Psoas muscle (tissue), 8 donors: ENCODE data around the gene CCDC184. TPM values are rescaled to one million over a fixed set of nuclear protein-coding genes. Genes with fewer than 3 reads are reported as not detected.

Experiments used
- ATAC-seq, 4 donors: fragments of 200-7000 bp; cut with Tn5 transposase; one replicate each; pipeline ENCODE4 v1.9.1; 2020; ENCODE audit warnings: moderate library complexity in 3 of 4, mild to moderate bottlenecking in 2 of 4
- DNase-seq, 2 donors: peaks; one replicate each; pipeline ENCODE4 v3.0.0-alpha.2; 2020
- H3K27ac ChIP-seq: fragments of 200-600 bp; one replicate; pipeline ENCODE4 v1.8.0; 2022
- H3K27me3 ChIP-seq, 3 donors: fragments of 200-600 bp in 1 of 3; one replicate each; pipeline versions ENCODE4 v1.6.1 to v1.8.0; 2013 to 2022; ENCODE audit warnings: low read length in 2 of 3, mild to moderate bottlenecking in 2 of 3, moderate library complexity in 1 of 3; ENCODE audit not compliant: insufficient read depth in 3 of 3
- H3K36me3 ChIP-seq, 2 donors: fragments of 200-600 bp in 1 of 2; one replicate each; pipeline versions ENCODE4 v1.6.1 to v1.8.0; 2013 to 2022; ENCODE audit warnings: low read depth in 1 of 2, mild to moderate bottlenecking in 1 of 2, moderate library complexity in 1 of 2; ENCODE audit not compliant: insufficient read depth in 1 of 2
- H3K4me1 ChIP-seq: fragments of 200-600 bp; one replicate; pipeline ENCODE4 v1.8.0; 2022
- H3K4me3 ChIP-seq: fragments of 200-600 bp; one replicate; pipeline ENCODE4 v1.8.0; 2022; ENCODE audit warnings: mild to moderate bottlenecking
- H3K9me3 ChIP-seq: fragments of 200-600 bp; one replicate; pipeline ENCODE4 v1.8.0; 2022
- WGBS, 3 donors: extraction: QIAGEN DNeasy Blood & Tissue Kit; methylation state at CpG; one replicate each; pipeline versions ENCODE4 v1.1.6 to v1.1.7; 2013; 5-methylcytosine and 5-hydroxymethylcytosine counted together
- intact Hi-C, 2 donors: fragments of 100-400 bp; cut with DNase I; formaldehyde crosslinking; loops; one replicate each; pipeline versions ENCODE4 v1.11.0 to v1.14.2; 2022
- polyA plus RNA-seq, 3 donors: library from polyadenylated mRNA; stranded (reverse); fragments of 200-250 nt; gene quantifications; one replicate each; pipeline ENCODE4 v1.2.3, GENCODE V29; 2013
- total RNA-seq, 4 donors: library from RNA; stranded (reverse); fragmentation: NEBNext Ultra II Directional in 2 of 4; extraction: Animal tissue kit (Norgen Biotek cat#: 25700) in 2 of 4; gene quantifications; one replicate each; pipeline versions ENCODE4 v1.2.1 to v1.2.4, GENCODE V29; 2021 to 2023
- TF ChIP-seq, protein P1 (sequence below): fragments of 200-600 bp; IDR thresholded peaks from one replicate; pipeline ENCODE4 v1.8.0; 2022; ENCODE audit warnings: antibody characterized with exemption
- donor health status: healthy with polysubstance abuse.
- donor health status: DM: no; HTN: no; CAD: no; lungs with moderate emphysema.
- donor health status: Bipolar disorder and iron deficiency.
- donor health status: healthy.
- donor health status: DM: yes; HTN: yes; CAD: no.
- donor health status: DM: no; HTN: no; CAD: no.
- donor health status: DM: no; HTN: no; CAD: no.
- donor health status: DM: yes; HTN: yes; CAD: no.

CCDC184 gene
- total and polyA plus RNA-seq, 7 donors: 0.16 to 0.84 (median 0.49) TPM

DNA sequence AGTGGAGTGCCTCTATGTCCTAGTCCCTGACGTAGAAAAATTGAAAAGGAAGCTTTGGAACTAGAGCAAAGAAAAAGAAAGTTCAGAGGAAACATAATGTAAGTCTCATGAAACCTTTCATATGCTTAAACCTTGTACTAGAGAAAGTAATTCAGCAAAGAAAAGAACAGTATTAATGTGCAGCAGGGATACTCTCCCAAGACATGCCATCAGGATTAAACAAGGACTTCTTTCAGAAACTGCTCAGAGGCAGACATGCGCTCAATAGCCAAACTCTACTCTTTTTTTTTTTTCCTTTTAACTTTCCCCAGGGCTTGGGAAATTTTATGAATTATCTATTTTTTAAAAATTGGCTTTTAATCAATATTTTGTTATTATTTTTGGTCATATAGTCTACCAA lies 19.0 kb upstream of the CCDC184 start:
- 43 to 84% (median 48%) methylated on average over 2 of the region's 2 CpGs for WGBS, 3 donors
- H3K9me3 ChIP-seq: no peaks in the 10 kb centered on the region
- no peaks in the 10 kb centered on the region for H3K36me3 ChIP-seq
- intact Hi-C loops: loop anchor here in 1 of 2 donors (5.0 kb wide), 1 partner anchor 57 kb away; the partner anchor contains the start of gene SENP1
- no peaks in the 10 kb centered on the region for H3K27me3 ChIP-seq
- peak overlapping the region; percentile 8 for H3K4me3 ChIP-seq
- TF ChIP-seq, protein P1, sequence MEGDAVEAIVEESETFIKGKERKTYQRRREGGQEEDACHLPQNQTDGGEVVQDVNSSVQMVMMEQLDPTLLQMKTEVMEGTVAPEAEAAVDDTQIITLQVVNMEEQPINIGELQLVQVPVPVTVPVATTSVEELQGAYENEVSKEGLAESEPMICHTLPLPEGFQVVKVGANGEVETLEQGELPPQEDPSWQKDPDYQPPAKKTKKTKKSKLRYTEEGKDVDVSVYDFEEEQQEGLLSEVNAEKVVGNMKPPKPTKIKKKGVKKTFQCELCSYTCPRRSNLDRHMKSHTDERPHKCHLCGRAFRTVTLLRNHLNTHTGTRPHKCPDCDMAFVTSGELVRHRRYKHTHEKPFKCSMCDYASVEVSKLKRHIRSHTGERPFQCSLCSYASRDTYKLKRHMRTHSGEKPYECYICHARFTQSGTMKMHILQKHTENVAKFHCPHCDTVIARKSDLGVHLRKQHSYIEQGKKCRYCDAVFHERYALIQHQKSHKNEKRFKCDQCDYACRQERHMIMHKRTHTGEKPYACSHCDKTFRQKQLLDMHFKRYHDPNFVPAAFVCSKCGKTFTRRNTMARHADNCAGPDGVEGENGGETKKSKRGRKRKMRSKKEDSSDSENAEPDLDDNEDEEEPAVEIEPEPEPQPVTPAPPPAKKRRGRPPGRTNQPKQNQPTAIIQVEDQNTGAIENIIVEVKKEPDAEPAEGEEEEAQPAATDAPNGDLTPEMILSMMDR: no peak
- peak in 2 of 4 donors; percentile 30 to 32 for ATAC-seq
- no peak for DNase-seq
- peaks cover 34% of the 10 kb centered on the region for H3K4me1 ChIP-seq
- H3K27ac ChIP-seq: peak overlapping the region; percentile 88

DNA sequence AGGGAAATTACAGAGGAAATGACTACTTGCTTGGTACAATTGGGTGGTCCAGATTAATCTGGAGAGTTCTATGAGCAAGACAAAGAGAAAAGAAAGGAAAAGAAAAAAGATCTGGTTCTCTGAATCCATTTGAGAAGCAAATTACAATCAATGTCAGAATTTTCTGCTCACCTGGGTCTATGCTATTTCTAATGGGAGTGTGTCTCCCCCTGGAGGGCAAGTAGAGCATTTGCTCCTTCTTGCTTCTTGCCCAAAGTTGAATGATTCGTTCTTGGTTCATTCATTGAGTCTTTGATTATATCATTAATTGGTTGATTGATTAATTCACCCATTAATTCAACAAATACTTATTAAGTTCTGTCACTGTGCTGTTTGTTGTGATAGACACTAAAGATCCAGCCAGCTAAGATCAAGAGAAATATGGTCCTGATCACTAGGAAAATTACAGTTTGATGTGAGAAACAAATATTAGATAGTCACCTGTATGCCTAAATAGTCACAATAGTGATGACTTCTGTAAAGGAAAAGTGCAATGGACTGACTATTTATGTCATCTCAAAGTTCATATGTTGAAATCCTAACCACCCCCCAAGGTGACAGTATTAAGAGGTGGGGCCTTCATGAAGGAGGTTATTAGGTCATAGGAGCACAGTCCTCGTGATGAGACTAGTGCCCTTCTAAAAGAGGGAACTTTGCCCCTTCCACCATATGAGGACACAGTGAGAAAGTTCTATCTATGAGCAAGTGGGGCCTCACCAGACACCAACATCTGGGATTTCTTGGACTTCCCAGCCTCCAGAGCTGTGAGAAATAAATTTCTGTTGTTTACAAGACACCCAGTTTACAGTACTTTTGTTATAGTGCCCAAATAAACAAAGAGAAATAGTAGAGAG lies 18.1 kb upstream of the CCDC184 start:
- Histone ChIP-seq H3K4me3 (peak overlapping the region; percentile 8), H3K27me3 (no peaks in the 10 kb centered on the region), H3K36me3 (no peaks in the 10 kb centered on the region), H3K27ac (peak overlapping the region; percentile 88), H3K4me1 (peaks cover 31% of the 10 kb centered on the region), H3K9me3 (no peaks in the 10 kb centered on the region)
- TF ChIP-seq, protein P1: peak; percentile 94
- ATAC-seq (peak; percentile 55 to 66 (median 58)), DNase-seq (no peak)
- intact Hi-C loops: loop anchor here (1.0 to 5.0 kb wide), 4 partner anchors 81 to 223 kb away; partner anchors contain the start of gene TMEM106C (in 1 of the 2)
- 11 to 24% (median 16%) methylated on average over 2 of the region's 2 CpGs for whole genome bisulfite sequencing, 3 donors

DNA sequence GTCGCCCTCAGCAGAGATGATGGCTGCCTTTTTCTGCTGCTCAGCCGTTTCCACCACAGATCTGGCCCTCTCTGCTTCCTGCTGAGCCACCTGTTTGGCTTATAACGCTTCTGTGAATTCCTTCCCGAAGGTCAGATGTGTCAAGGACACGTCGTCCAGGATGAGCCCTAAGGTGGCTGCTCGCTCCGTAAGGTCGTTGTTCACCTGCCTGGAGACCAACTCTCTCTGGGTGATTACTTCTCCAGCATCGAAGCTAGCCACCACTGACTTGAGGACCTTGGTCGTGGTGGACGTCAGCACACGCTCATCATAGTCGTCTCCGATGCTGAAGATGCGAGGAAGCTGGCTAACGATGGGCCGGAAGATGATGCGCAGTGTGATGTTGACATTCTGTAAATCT lies 14.4 kb upstream of the CCDC184 start:
- Histone ChIP-seq H3K36me3 (no peaks in the 10 kb centered on the region), H3K27me3 (no peaks in the 10 kb centered on the region), H3K9me3 (no peaks in the 10 kb centered on the region), H3K4me3 (no peak overlapping the region), H3K27ac (no peak overlapping the region), H3K4me1 (peaks cover 2% of the 10 kb centered on the region)
- WGBS, 3 donors: 85 to 87% (median 85%) methylated on average over 19 of the region's 19 CpGs
- intact Hi-C loops: loop anchor here (5.0 kb wide), 3 partner anchors 87 to 227 kb away; partner anchors contain the start of gene TMEM106C (in 1 of the 2)
- ATAC-seq (no peak), DNase-seq (no peak)
- TF ChIP-seq, protein P1: no peak

DNA sequence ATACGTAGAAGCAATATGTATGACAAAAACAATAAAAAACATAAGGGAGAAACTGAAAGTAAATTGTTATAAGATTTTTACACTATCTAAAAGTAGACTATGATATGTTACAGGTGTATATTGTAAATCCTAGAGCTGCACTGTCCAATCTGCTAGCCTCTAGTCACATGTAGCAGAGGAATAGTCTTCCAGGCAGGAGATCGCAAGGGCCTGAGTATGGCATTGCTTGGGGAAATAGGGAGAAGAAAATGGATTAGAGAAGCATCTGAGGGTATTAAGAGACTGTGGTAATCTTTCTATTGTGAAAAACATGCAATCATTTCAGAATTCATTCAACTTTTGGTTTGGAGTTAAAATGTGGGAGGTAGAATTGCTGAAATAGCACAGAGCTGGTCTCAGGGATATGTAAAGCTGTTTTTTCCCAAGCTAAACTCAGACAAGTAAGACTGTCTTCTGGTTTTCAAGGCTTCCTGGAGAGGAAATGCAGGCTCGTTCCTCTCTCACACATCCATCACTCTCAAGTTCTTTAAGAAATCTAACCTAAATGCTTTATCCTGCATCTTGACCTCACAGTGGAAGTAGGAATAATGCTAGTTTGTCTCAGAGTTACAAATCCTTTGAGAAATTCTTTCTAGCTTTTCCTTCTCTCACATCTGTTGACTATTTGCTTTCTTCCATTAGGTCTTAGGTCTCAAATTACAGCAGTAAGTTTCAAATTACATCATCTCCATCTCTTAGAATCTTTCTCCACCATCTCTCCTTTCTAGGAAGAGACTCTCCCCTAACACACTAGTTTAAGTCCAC lies 7.6 kb upstream of the CCDC184 start:
- WGBS, 3 donors: 62 to 70% (median 66%) methylated on average over 3 of the region's 3 CpGs
- Histone ChIP-seq H3K4me1 (no peaks in the 10 kb centered on the region), H3K9me3 (no peaks in the 10 kb centered on the region), H3K27me3 (peaks cover 0 to 12% (median 3%) of the 10 kb centered on the region in 3 donors), H3K36me3 (no peaks in the 10 kb centered on the region), H3K27ac (no peak overlapping the region), H3K4me3 (no peak overlapping the region)
- DNase-seq (no peak), ATAC-seq (no peak)
- TF ChIP-seq, protein P1: no peak
- intact Hi-C loops: loop anchor here in 1 of 2 donors (10.0 kb wide), 1 partner anchor 211 kb away; the partner anchor contains the start of gene TMEM106C
